ENCODE measurements around the gene UVRAG. TPM values are rescaled to one million over a fixed set of nuclear protein-coding genes. Genes with fewer than 3 reads are reported as not detected.

The UVRAG gene
- total and polyA plus RNA-seq, 2 of the 13 experiments (the other 11 are each of a cell fraction or from before 2014, with no cell fraction given): 9.7 to 17.3 TPM

DNA sequence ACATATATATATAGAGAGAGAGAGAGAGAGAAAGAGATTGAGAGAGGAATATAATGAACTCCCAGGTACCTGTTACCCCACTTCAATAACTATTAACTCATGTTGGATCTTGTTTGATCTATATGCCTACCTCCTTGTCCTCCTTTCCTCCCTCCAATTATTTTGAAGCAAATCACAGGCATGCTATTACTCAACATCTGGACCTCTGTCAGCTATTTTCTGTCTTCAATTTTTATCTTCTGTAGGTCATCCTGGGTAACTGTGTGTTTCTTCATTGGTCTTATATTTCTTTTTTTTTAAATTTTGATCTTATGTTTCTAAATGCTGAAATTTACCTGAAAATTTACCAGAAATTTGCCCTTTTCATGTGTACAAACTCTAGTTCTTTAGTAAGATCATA is 24.8 kb downstream of the UVRAG start:
- H3K9ac ChIP-seq (ENCODE audit: insufficient read depth, low read depth, low read length): no peak overlapping the region
- POLR2A ChIA-PET: no interaction called here

More for the DNA sequence above, 24.8 kb downstream of the UVRAG start:
- CTCF ChIA-PET (ENCODE audit: low intra/inter-chr PET ratio, low total read pairs): no interaction called here
- no peak for FAIRE-seq
- H3K79me2 ChIP-seq (ENCODE audit: insufficient read depth, low read length): peaks cover 10% of the 10 kb centered on the region
- no peak for ATAC-seq
- DNase-seq (ENCODE audit: low spot score): no peak
- H3K4me3 ChIP-seq (replicated peaks in 1 of 3; ENCODE audit: insufficient read depth in 1 of 3, low read depth in 2 of 3, low read length in 3 of 3): no peak overlapping the region
- H3K4me1 ChIP-seq (ENCODE audit: insufficient read depth, low read length): no peaks in the 10 kb centered on the region
- H2AFZ ChIP-seq (ENCODE audit: low read length): no peak overlapping the region
- in situ Hi-C loops (cut with HindIII; ENCODE audit: extremely low pct_ligation_motif_present, low pct_unique_long_range_greater_than_20kb): no loop called here
- no peaks in the 10 kb centered on the region for H3K27me3 ChIP-seq (ENCODE audit: control insufficient read depth in 1 of 2, insufficient read depth in 2 of 2, low read length in 2 of 2)
- H3K9me3 ChIP-seq (ENCODE audit: low read length): no peaks in the 10 kb centered on the region
- no peak overlapping the region for H3K27ac ChIP-seq (ENCODE audit: extremely low read length, insufficient read depth, low read length)
- intact Hi-C loops (cut with micrococcal nuclease; ENCODE audit: unreplicated experiment): no loop called here
- BruUV-seq (replicated peaks): no TSS peak
- TF ChIP-seq ZNF441 (CRISPR knock-in tag; IDR thresholded peaks at IDR 0.05; ENCODE audit: borderline replicate concordance) (no peak), RFX5 (IDR thresholded peaks at IDR 0.05; ENCODE audit: low read depth, low read length) (no peak), GTF3A (CRISPR knock-in tag; conservative IDR thresholded peaks at IDR 0.05) (no peak), JUNB (CRISPR knock-in tag; IDR thresholded peaks at IDR 0.05; ENCODE audit: borderline replicate concordance) (no peak), ZNF530 (CRISPR knock-in tag; IDR thresholded peaks at IDR 0.05; ENCODE audit: low read depth) (no peak), CC2D1A (CRISPR knock-in tag; IDR thresholded peaks at IDR 0.05) (no peak), TBX2 (CRISPR knock-in tag; IDR thresholded peaks at IDR 0.05; ENCODE audit: borderline replicate concordance) (no peak), MEF2D (CRISPR knock-in tag; IDR thresholded peaks at IDR 0.05) (no peak), HMG20A (CRISPR knock-in tag; IDR thresholded peaks at IDR 0.05; ENCODE audit: borderline replicate concordance) (no peak), SOX6 (IDR thresholded peaks at IDR 0.05) (no peak), SOX6 (CRISPR knock-in tag; IDR thresholded peaks at IDR 0.05) (no peak), NFYB (CRISPR knock-in tag; IDR thresholded peaks at IDR 0.05) (no peak), TP53 (CRISPR knock-in tag; conservative IDR thresholded peaks at IDR 0.05) (no peak), ZKSCAN5 (CRISPR knock-in tag; IDR thresholded peaks at IDR 0.05) (no peak), JARID2 (CRISPR knock-in tag; IDR thresholded peaks at IDR 0.05; ENCODE audit: insufficient replicate concordance) (no peak), HDAC6 (IDR thresholded peaks at IDR 0.05; ENCODE audit: low read depth, low read length) (no peak)
- TF ChIP-seq, protein P1, sequence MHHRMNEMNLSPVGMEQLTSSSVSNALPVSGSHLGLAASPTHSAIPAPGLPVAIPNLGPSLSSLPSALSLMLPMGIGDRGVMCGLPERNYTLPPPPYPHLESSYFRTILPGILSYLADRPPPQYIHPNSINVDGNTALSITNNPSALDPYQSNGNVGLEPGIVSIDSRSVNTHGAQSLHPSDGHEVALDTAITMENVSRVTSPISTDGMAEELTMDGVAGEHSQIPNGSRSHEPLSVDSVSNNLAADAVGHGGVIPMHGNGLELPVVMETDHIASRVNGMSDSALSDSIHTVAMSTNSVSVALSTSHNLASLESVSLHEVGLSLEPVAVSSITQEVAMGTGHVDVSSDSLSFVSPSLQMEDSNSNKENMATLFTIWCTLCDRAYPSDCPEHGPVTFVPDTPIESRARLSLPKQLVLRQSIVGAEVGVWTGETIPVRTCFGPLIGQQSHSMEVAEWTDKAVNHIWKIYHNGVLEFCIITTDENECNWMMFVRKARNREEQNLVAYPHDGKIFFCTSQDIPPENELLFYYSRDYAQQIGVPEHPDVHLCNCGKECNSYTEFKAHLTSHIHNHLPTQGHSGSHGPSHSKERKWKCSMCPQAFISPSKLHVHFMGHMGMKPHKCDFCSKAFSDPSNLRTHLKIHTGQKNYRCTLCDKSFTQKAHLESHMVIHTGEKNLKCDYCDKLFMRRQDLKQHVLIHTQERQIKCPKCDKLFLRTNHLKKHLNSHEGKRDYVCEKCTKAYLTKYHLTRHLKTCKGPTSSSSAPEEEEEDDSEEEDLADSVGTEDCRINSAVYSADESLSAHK (CRISPR knock-in tag; IDR thresholded peaks at IDR 0.05; ENCODE audit: borderline replicate concordance): no peak
- TF ChIP-seq, protein P2, sequence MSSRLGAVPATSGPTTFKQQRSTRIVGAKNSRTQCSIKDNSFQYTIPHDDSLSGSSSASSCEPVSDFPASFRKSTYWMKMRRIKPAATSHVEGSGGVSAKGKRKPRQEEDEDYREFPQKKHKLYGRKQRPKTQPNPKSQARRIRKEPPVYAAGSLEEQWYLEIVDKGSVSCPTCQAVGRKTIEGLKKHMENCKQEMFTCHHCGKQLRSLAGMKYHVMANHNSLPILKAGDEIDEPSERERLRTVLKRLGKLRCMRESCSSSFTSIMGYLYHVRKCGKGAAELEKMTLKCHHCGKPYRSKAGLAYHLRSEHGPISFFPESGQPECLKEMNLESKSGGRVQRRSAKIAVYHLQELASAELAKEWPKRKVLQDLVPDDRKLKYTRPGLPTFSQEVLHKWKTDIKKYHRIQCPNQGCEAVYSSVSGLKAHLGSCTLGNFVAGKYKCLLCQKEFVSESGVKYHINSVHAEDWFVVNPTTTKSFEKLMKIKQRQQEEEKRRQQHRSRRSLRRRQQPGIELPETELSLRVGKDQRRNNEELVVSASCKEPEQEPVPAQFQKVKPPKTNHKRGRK (CRISPR knock-in tag; IDR thresholded peaks at IDR 0.05): no peak
- TF ChIP-seq, protein P3, sequence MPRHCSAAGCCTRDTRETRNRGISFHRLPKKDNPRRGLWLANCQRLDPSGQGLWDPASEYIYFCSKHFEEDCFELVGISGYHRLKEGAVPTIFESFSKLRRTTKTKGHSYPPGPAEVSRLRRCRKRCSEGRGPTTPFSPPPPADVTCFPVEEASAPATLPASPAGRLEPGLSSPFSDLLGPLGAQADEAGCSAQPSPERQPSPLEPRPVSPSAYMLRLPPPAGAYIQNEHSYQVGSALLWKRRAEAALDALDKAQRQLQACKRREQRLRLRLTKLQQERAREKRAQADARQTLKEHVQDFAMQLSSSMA (CRISPR knock-in tag; IDR thresholded peaks at IDR 0.05): no peak
- TF ChIP-seq, protein P4, sequence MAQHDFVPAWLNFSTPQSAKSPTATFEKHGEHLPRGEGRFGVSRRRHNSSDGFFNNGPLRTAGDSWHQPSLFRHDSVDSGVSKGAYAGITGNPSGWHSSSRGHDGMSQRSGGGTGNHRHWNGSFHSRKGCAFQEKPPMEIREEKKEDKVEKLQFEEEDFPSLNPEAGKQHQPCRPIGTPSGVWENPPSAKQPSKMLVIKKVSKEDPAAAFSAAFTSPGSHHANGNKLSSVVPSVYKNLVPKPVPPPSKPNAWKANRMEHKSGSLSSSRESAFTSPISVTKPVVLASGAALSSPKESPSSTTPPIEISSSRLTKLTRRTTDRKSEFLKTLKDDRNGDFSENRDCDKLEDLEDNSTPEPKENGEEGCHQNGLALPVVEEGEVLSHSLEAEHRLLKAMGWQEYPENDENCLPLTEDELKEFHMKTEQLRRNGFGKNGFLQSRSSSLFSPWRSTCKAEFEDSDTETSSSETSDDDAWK (CRISPR knock-in tag; IDR thresholded peaks at IDR 0.05): no peak
- no peaks in the 10 kb centered on the region for H4K20me1 ChIP-seq (ENCODE audit: insufficient read depth, low read length)
- H3K36me3 ChIP-seq (replicated peaks in 1 of 2; ENCODE audit: control insufficient read depth in 1 of 2, insufficient read depth in 2 of 2, low read length in 2 of 2): peaks cover 1 to 8% of the 10 kb centered on the region in 2 experiments; a peak in 4 of 5 replicates
- no peak overlapping the region for H3K4me2 ChIP-seq (ENCODE audit: low read depth, low read length)

Measured in HepG2 (cell line).